ENCODE measurements around the gene ABAT.

- TF ChIP-seq CTCF (IDR thresholded peaks at IDR 0.05) (no peak), POLR2A (IDR thresholded peaks at IDR 0.05) (no peak)
These were observed 6.3 kb upstream of the ABAT start for GRCh38 chr16:8668113-8668512.

Data from right lobe of liver (tissue), 4 donors.